Hepatocyte (in vitro differentiated cells): ENCODE data around the gene ALDH1A1. TPM values are rescaled to one million over a fixed set of nuclear protein-coding genes. Genes with fewer than 3 reads are reported as not detected.

Experiments used
- DNase-seq: peaks from one replicate; pipeline ENCODE4 v3.0.0-alpha.2; 2016; ENCODE audit warnings: low spot score
- H2AFZ ChIP-seq: fragments of 200-600 bp; sonication (generic); 2 replicates; pipeline ENCODE4 v1.6.0; 2016; ENCODE audit warnings: antibody characterized with exemption, mild to moderate bottlenecking
- H3K27ac ChIP-seq: fragments of 200-600 bp; sonication (generic); 2 replicates; pipeline ENCODE4 v1.5.1; 2016; ENCODE audit warnings: mild to moderate bottlenecking
- H3K27me3 ChIP-seq: fragments of 200-600 bp; sonication (generic); 2 replicates; pipeline ENCODE4 v1.6.1; 2016
- H3K36me3 ChIP-seq: fragments of 200-600 bp; sonication (generic); replicated peaks from 2 replicates; pipeline ENCODE4 v1.5.1; 2016; ENCODE audit warnings: low read depth; ENCODE audit not compliant: insufficient read depth
- H3K4me1 ChIP-seq: fragments of 200-600 bp; sonication (generic); 2 replicates; pipeline ENCODE4 v1.5.1; 2016; ENCODE audit warnings: mild to moderate bottlenecking, moderate library complexity; ENCODE audit not compliant: insufficient read depth
- H3K4me2 ChIP-seq: fragments of 200-600 bp; sonication (generic); 2 replicates; pipeline ENCODE4 v1.6.0; 2016
- H3K4me3 ChIP-seq: fragments of 200-600 bp; sonication (generic); 2 replicates; pipeline ENCODE4 v1.5.1; 2016; ENCODE audit warnings: mild to moderate bottlenecking
- H3K79me2 ChIP-seq: fragments of 200-600 bp; sonication (generic); 2 replicates; pipeline ENCODE4 v1.6.0; 2017; ENCODE audit warnings: mild to moderate bottlenecking
- H3K9me2 ChIP-seq: fragments of 200-600 bp; sonication (generic); replicated peaks from 2 replicates; pipeline ENCODE4 v1.6.0; 2017; ENCODE audit warnings: mild to moderate bottlenecking; ENCODE audit not compliant: insufficient read depth
- H3K9me3 ChIP-seq: fragments of 200-600 bp; sonication (generic); 2 replicates; pipeline ENCODE4 v1.5.1; 2016; ENCODE audit warnings: low read depth, mild to moderate bottlenecking
- H4K20me1 ChIP-seq: fragments of 200-600 bp; sonication (generic); 2 replicates; pipeline ENCODE4 v1.6.0; 2016; ENCODE audit warnings: mild to moderate bottlenecking; ENCODE audit not compliant: insufficient read depth, poor library complexity, severe bottlenecking
- CTCF ChIP-seq: fragments of 200-600 bp; sonication (generic); IDR thresholded peaks from 2 replicates; pipeline ENCODE4 v1.5.1; 2016; ENCODE audit warnings: antibody characterized with exemption, mild to moderate bottlenecking; ENCODE audit not compliant: poor library complexity
- EZH2 ChIP-seq: fragments of 200-600 bp; sonication (generic); IDR thresholded peaks from 2 replicates; pipeline ENCODE4 v1.6.1; 2016; ENCODE audit warnings: antibody characterized with exemption, mild to moderate bottlenecking, borderline replicate concordance
- EZH2phosphoT487 ChIP-seq: fragments of 200-600 bp; sonication (generic); IDR thresholded peaks from one replicate; pipeline ENCODE4 v1.6.1; 2018; ENCODE audit warnings: antibody characterized with exemption, mild to moderate bottlenecking, low read depth, moderate library complexity; ENCODE audit not compliant: unreplicated experiment, severe bottlenecking
- whole genome bisulfite sequencing: methylation state at CpG from one replicate; pipeline ENCODE4 v1.1.6; 2016; ENCODE audit warnings: low lambda C conversion rate; ENCODE audit errors: missing lambda C conversion rate; 5-methylcytosine and 5-hydroxymethylcytosine counted together
- polyA plus RNA-seq: library from polyadenylated mRNA; unstranded; fragments of >200 nt; fragmentation: Nextera tagmentation; extraction: Ambion mirVana; gene quantifications from 2 replicates; pipeline ENCODE4 v1.2.1, GENCODE V29; 2016
- total RNA-seq: library from RNA; depleted of rRNA; stranded (reverse); fragments of >200 nt; gene quantifications from 2 replicates; pipeline ENCODE4 v1.2.3, GENCODE V29; 2014

Gene ALDH1A1
- total and polyA plus RNA-seq, 2 experiments from 2014 or later, result 243 to 529 TPM

- TF ChIP-seq EZH2phosphoT487, result no peak
- no peak for TF ChIP-seq CTCF
- no peak for TF ChIP-seq EZH2
- Histone ChIP-seq H3K36me3 (no peaks in the 10 kb centered on the region), H3K27ac (no peak overlapping the region), H3K79me2 (no peaks in the 10 kb centered on the region), H3K4me1 (no peaks in the 10 kb centered on the region), H3K4me3 (no peak overlapping the region), H4K20me1 (no peaks in the 10 kb centered on the region), H3K9me2 (no peaks in the 10 kb centered on the region), H3K9me3 (no peaks in the 10 kb centered on the region), H2AFZ (no peak overlapping the region), H3K27me3 (no peaks in the 10 kb centered on the region), H3K4me2 (no peak overlapping the region)
- no peak for DNase-seq
- WGBS, result 90% methylated on average over 2 of the region's 2 CpGs
Measured at GRCh38 chr9:72880821-72881220, 72.0 kb downstream of the ALDH1A1 start.

DNA sequence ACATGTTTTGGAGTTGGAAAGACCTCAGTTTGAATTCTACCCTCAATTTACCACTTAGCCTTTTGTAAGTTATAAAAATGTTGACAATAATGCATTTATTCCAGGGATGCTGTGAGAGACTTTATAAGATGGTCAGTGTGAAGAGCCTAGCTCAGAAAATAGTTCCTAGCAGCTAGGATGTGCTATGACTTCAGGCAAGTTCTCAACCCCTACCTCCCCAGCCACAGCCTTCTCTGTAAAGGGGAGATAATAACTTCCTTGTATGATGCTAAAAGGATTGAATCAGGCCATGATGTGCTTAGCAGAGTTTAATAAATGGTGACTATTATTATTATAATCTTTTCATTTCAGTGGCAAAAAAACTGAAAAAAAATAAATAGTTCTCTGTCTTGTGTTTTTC, 77.6 kb downstream of the ALDH1A1 start:
- no peak for DNase-seq
- no peak for TF ChIP-seq CTCF
- no peak for TF ChIP-seq EZH2
- TF ChIP-seq EZH2phosphoT487, result no peak
- H2AFZ ChIP-seq, result no peak overlapping the region
- no peak overlapping the region for H3K4me2 ChIP-seq
- H3K27me3 ChIP-seq, result no peaks in the 10 kb centered on the region
- H3K4me3 ChIP-seq, result no peak overlapping the region
- no peaks in the 10 kb centered on the region for H3K79me2 ChIP-seq
- H3K9me2 ChIP-seq, result no peaks in the 10 kb centered on the region
- no peaks in the 10 kb centered on the region for H3K9me3 ChIP-seq
- no peak overlapping the region for H3K27ac ChIP-seq
- no peaks in the 10 kb centered on the region for H4K20me1 ChIP-seq
- H3K4me1 ChIP-seq, result peaks cover 15% of the 10 kb centered on the region
- H3K36me3 ChIP-seq, result no peaks in the 10 kb centered on the region

GRCh38 chr9:72874344-72874743, 78.5 kb downstream of the ALDH1A1 start:
- H3K4me3 ChIP-seq, result no peak overlapping the region
- no peaks in the 10 kb centered on the region for H3K27me3 ChIP-seq
- H2AFZ ChIP-seq, result no peak overlapping the region
- DNase-seq, result no peak
- TF ChIP-seq CTCF, result no peak
- no peak for TF ChIP-seq EZH2phosphoT487
- TF ChIP-seq EZH2, result no peak
- WGBS, result 93% methylated on average over 2 of the region's 2 CpGs
- no peaks in the 10 kb centered on the region for H3K79me2 ChIP-seq
- peaks cover 15% of the 10 kb centered on the region for H3K4me1 ChIP-seq
- no peaks in the 10 kb centered on the region for H4K20me1 ChIP-seq
- no peaks in the 10 kb centered on the region for H3K9me3 ChIP-seq
- no peak overlapping the region for H3K27ac ChIP-seq
- no peak overlapping the region for H3K4me2 ChIP-seq
- no peaks in the 10 kb centered on the region for H3K36me3 ChIP-seq
- no peaks in the 10 kb centered on the region for H3K9me2 ChIP-seq

- no peaks in the 10 kb centered on the region for H3K9me2 ChIP-seq
- no peak overlapping the region for H3K27ac ChIP-seq
- H3K4me1 ChIP-seq, result peaks cover 15% of the 10 kb centered on the region
- no peak overlapping the region for H3K4me3 ChIP-seq
- no peak overlapping the region for H3K4me2 ChIP-seq
- no peak overlapping the region for H2AFZ ChIP-seq
- H3K9me3 ChIP-seq, result no peaks in the 10 kb centered on the region
- H3K27me3 ChIP-seq, result no peaks in the 10 kb centered on the region
- H4K20me1 ChIP-seq, result no peaks in the 10 kb centered on the region
- no peaks in the 10 kb centered on the region for H3K36me3 ChIP-seq
- no peaks in the 10 kb centered on the region for H3K79me2 ChIP-seq
- TF ChIP-seq EZH2phosphoT487, result no peak
- TF ChIP-seq EZH2, result no peak
- TF ChIP-seq CTCF, result no peak
- DNase-seq, result no peak
- WGBS, result 53% methylated on average over 1 of the region's 1 CpG
Measured at GRCh38 chr9:72873456-72873855, 79.4 kb downstream of the ALDH1A1 start.
